WI38 (cell line): ENCODE results near the gene COMT.

ENCODE experiments used
- H3K4me3 ChIP-seq: 2 replicates; pipeline ENCODE4 v1.5.1; 2011; ENCODE audit warnings: low read depth, mild to moderate bottlenecking, control low read depth, low read length
- CTCF ChIP-seq: IDR thresholded peaks from 2 replicates; pipeline ENCODE4 v1.5.1; 2012; ENCODE audit warnings: low read depth, mild to moderate bottlenecking, control low read depth, low read length

The COMT gene

GRCh38 chr22:20001082-20001638, 59.6 kb downstream of the COMT start:
- no peak for TF ChIP-seq CTCF
- H3K4me3 ChIP-seq, result no peak overlapping the region

GRCh38 chr22:20002128-20002527, 60.6 kb downstream of the COMT start:
- no peak overlapping the region for H3K4me3 ChIP-seq
- TF ChIP-seq CTCF, result no peak

- no peak for TF ChIP-seq CTCF
- no peak overlapping the region for H3K4me3 ChIP-seq
Observed at GRCh38 chr22:20002636-20003035, 61.1 kb downstream of the COMT start.

- TF ChIP-seq CTCF, result no peak
- no peak overlapping the region for H3K4me3 ChIP-seq
Observed at GRCh38 chr22:20003304-20003703, 61.7 kb downstream of the COMT start.

GRCh38 chr22:20004464-20004863, 62.9 kb downstream of the COMT start:
- no peak for TF ChIP-seq CTCF
- H3K4me3 ChIP-seq, result no peak overlapping the region

GRCh38 chr22:20008221-20008995, 66.8 kb downstream of the COMT start:
- H3K4me3 ChIP-seq, result no peak overlapping the region
- no peak for TF ChIP-seq CTCF

GRCh38 chr22:20009018-20009491, 67.5 kb downstream of the COMT start:
- TF ChIP-seq CTCF, result no peak

More at GRCh38 chr22:20009018-20009491, 67.5 kb downstream of the COMT start:
- H3K4me3 ChIP-seq, result no peak overlapping the region
